ENCODE measurements around the gene ELMO1. TPM values are rescaled to one million over a fixed set of nuclear protein-coding genes. Genes with fewer than 3 reads are reported as not detected.

ELMO1 gene
- total and polyA plus RNA-seq, 4 donors, result 29.2 to 98.3 (median 86.8) TPM

GRCh38 chr7:37438906-37439652, 9.6 kb downstream of the ELMO1 start:
- peaks cover 6% of the 10 kb centered on the region for H3K4me1 ChIP-seq (ENCODE audit: control insufficient read depth, insufficient read depth, low read length)

GRCh38 chr7:37435156-37435855, 13.4 kb downstream of the ELMO1 start:
- H3K27me3 ChIP-seq (ENCODE audit: control insufficient read depth, insufficient read depth, low read length), result no peaks in the 10 kb centered on the region
- H3K4me1 ChIP-seq (ENCODE audit: control insufficient read depth, insufficient read depth, low read length), result peaks cover 6% of the 10 kb centered on the region
- H3K27ac ChIP-seq (ENCODE audit: low read depth, low read length), result no peak overlapping the region
- H3K36me3 ChIP-seq (ENCODE audit: control insufficient read depth, insufficient read depth, low read length), result no peaks in the 10 kb centered on the region
- no peaks in the 10 kb centered on the region for H3K9me3 ChIP-seq (ENCODE audit: control insufficient read depth, insufficient read depth, low read length)
- DNase-seq (ENCODE audit: low read depth in 4 of 6, low spot score in 6 of 6), result peak in 1 of 6 donors; percentile 75
- H3K4me3 ChIP-seq (ENCODE audit: low read depth, low read length), result no peak overlapping the region
- 80% methylated on average over 1 of the region's 6 CpGs for WGBS (ENCODE audit: insufficient coverage)

More at GRCh38 chr7:37438906-37439652, 9.6 kb downstream of the ELMO1 start:
- H3K9me3 ChIP-seq (ENCODE audit: control insufficient read depth, insufficient read depth, low read length), result no peaks in the 10 kb centered on the region
- WGBS (ENCODE audit: insufficient coverage), result 66% methylated on average over 3 of the region's 4 CpGs
- H3K36me3 ChIP-seq (ENCODE audit: control insufficient read depth, insufficient read depth, low read length), result no peaks in the 10 kb centered on the region
- H3K27ac ChIP-seq (ENCODE audit: low read depth, low read length), result no peak overlapping the region
- DNase-seq (ENCODE audit: low read depth in 4 of 6, low spot score in 6 of 6), result peak in 1 of 6 donors; percentile 14
- no peaks in the 10 kb centered on the region for H3K27me3 ChIP-seq (ENCODE audit: control insufficient read depth, insufficient read depth, low read length)
- H3K4me3 ChIP-seq (ENCODE audit: low read depth, low read length), result no peak overlapping the region

- no peak for DNase-seq (ENCODE audit: low read depth in 4 of 6, low spot score in 6 of 6)
- WGBS (ENCODE audit: insufficient coverage), result 59% methylated on average over 3 of the region's 3 CpGs
- H3K9me3 ChIP-seq (ENCODE audit: control insufficient read depth, insufficient read depth, low read length), result no peaks in the 10 kb centered on the region
- no peak overlapping the region for H3K4me3 ChIP-seq (ENCODE audit: low read depth, low read length)
- peaks cover 6% of the 10 kb centered on the region for H3K4me1 ChIP-seq (ENCODE audit: control insufficient read depth, insufficient read depth, low read length)
- H3K27ac ChIP-seq (ENCODE audit: low read depth, low read length), result no peak overlapping the region
- H3K36me3 ChIP-seq (ENCODE audit: control insufficient read depth, insufficient read depth, low read length), result no peaks in the 10 kb centered on the region
- no peaks in the 10 kb centered on the region for H3K27me3 ChIP-seq (ENCODE audit: control insufficient read depth, insufficient read depth, low read length)
These were observed 14.1 kb downstream of the ELMO1 start for GRCh38 chr7:37434529-37434928.

GRCh38 chr7:37433166-37433565, 15.5 kb downstream of the ELMO1 start:
- 69% methylated on average over 3 of the region's 3 CpGs for WGBS (ENCODE audit: insufficient coverage)
- H3K4me3 ChIP-seq (ENCODE audit: low read depth, low read length), result no peak overlapping the region
- H3K36me3 ChIP-seq (ENCODE audit: control insufficient read depth, insufficient read depth, low read length), result no peaks in the 10 kb centered on the region
- peaks cover 2% of the 10 kb centered on the region for H3K4me1 ChIP-seq (ENCODE audit: control insufficient read depth, insufficient read depth, low read length)
- no peaks in the 10 kb centered on the region for H3K27me3 ChIP-seq (ENCODE audit: control insufficient read depth, insufficient read depth, low read length)
- no peaks in the 10 kb centered on the region for H3K9me3 ChIP-seq (ENCODE audit: control insufficient read depth, insufficient read depth, low read length)
- no peak for DNase-seq (ENCODE audit: low read depth in 4 of 6, low spot score in 6 of 6)
- H3K27ac ChIP-seq (ENCODE audit: low read depth, low read length), result no peak overlapping the region

GRCh38 chr7:37432281-37432920, 16.3 kb downstream of the ELMO1 start:
- H3K36me3 ChIP-seq (ENCODE audit: control insufficient read depth, insufficient read depth, low read length), result no peaks in the 10 kb centered on the region
- peaks cover 2% of the 10 kb centered on the region for H3K4me1 ChIP-seq (ENCODE audit: control insufficient read depth, insufficient read depth, low read length)
- no peaks in the 10 kb centered on the region for H3K27me3 ChIP-seq (ENCODE audit: control insufficient read depth, insufficient read depth, low read length)
- H3K9me3 ChIP-seq (ENCODE audit: control insufficient read depth, insufficient read depth, low read length), result no peaks in the 10 kb centered on the region
- H3K4me3 ChIP-seq (ENCODE audit: low read depth, low read length), result no peak overlapping the region
- DNase-seq (ENCODE audit: low read depth in 4 of 6, low spot score in 6 of 6), result no peak
- 67% methylated on average over 1 of the region's 8 CpGs for WGBS (ENCODE audit: insufficient coverage)
- no peak overlapping the region for H3K27ac ChIP-seq (ENCODE audit: low read depth, low read length)

GRCh38 chr7:37431413-37431812, 17.3 kb downstream of the ELMO1 start:
- no peaks in the 10 kb centered on the region for H3K36me3 ChIP-seq (ENCODE audit: control insufficient read depth, insufficient read depth, low read length)
- DNase-seq (ENCODE audit: low read depth in 4 of 6, low spot score in 6 of 6), result no peak
- H3K27me3 ChIP-seq (ENCODE audit: control insufficient read depth, insufficient read depth, low read length), result no peaks in the 10 kb centered on the region
- H3K4me3 ChIP-seq (ENCODE audit: low read depth, low read length), result no peak overlapping the region
- H3K4me1 ChIP-seq (ENCODE audit: control insufficient read depth, insufficient read depth, low read length), result peaks cover 2% of the 10 kb centered on the region
- no peak overlapping the region for H3K27ac ChIP-seq (ENCODE audit: low read depth, low read length)
- H3K9me3 ChIP-seq (ENCODE audit: control insufficient read depth, insufficient read depth, low read length), result no peaks in the 10 kb centered on the region

GRCh38 chr7:37430640-37431039, 18.0 kb downstream of the ELMO1 start:
- H3K4me3 ChIP-seq (ENCODE audit: low read depth, low read length), result no peak overlapping the region
- no peak overlapping the region for H3K27ac ChIP-seq (ENCODE audit: low read depth, low read length)
- WGBS (ENCODE audit: insufficient coverage), result 100% methylated on average over 3 of the region's 6 CpGs
- H3K36me3 ChIP-seq (ENCODE audit: control insufficient read depth, insufficient read depth, low read length), result no peaks in the 10 kb centered on the region
- H3K9me3 ChIP-seq (ENCODE audit: control insufficient read depth, insufficient read depth, low read length), result no peaks in the 10 kb centered on the region
- H3K4me1 ChIP-seq (ENCODE audit: control insufficient read depth, insufficient read depth, low read length), result peaks cover 2% of the 10 kb centered on the region
- no peak for DNase-seq (ENCODE audit: low read depth in 4 of 6, low spot score in 6 of 6)
- no peaks in the 10 kb centered on the region for H3K27me3 ChIP-seq (ENCODE audit: control insufficient read depth, insufficient read depth, low read length)

GRCh38 chr7:37430171-37430570, 18.5 kb downstream of the ELMO1 start:
- no peaks in the 10 kb centered on the region for H3K27me3 ChIP-seq (ENCODE audit: control insufficient read depth, insufficient read depth, low read length)
- H3K27ac ChIP-seq (ENCODE audit: low read depth, low read length), result no peak overlapping the region
- no peak overlapping the region for H3K4me3 ChIP-seq (ENCODE audit: low read depth, low read length)
- DNase-seq (ENCODE audit: low read depth in 4 of 6, low spot score in 6 of 6), result no peak
- WGBS (ENCODE audit: insufficient coverage), result 100% methylated on average over 7 of the region's 8 CpGs
- H3K36me3 ChIP-seq (ENCODE audit: control insufficient read depth, insufficient read depth, low read length), result no peaks in the 10 kb centered on the region
- H3K9me3 ChIP-seq (ENCODE audit: control insufficient read depth, insufficient read depth, low read length), result no peaks in the 10 kb centered on the region
- H3K4me1 ChIP-seq (ENCODE audit: control insufficient read depth, insufficient read depth, low read length), result peaks cover 2% of the 10 kb centered on the region

- no peak for DNase-seq (ENCODE audit: low read depth in 4 of 6, low spot score in 6 of 6)
- no peak overlapping the region for H3K4me3 ChIP-seq (ENCODE audit: low read depth, low read length)
- H3K27me3 ChIP-seq (ENCODE audit: control insufficient read depth, insufficient read depth, low read length), result no peaks in the 10 kb centered on the region
- no peak overlapping the region for H3K27ac ChIP-seq (ENCODE audit: low read depth, low read length)
- no peaks in the 10 kb centered on the region for H3K36me3 ChIP-seq (ENCODE audit: control insufficient read depth, insufficient read depth, low read length)
- H3K9me3 ChIP-seq (ENCODE audit: control insufficient read depth, insufficient read depth, low read length), result no peaks in the 10 kb centered on the region
- peaks cover under 1% of the 10 kb centered on the region for H3K4me1 ChIP-seq (ENCODE audit: control insufficient read depth, insufficient read depth, low read length)
These were observed 19.3 kb downstream of the ELMO1 start for GRCh38 chr7:37429435-37429791.
